SK-N-SH treated with all-trans-retinoic acid at 6 μM for 48 hours (cell line): ENCODE measurements around the gene CCN5.

ENCODE experiments used
- ATAC-seq: fragments of 200-7000 bp; cut with Tn5 transposase; 3 replicates; pipeline ENCODE4 v1.9.1; 2020; ENCODE audit warnings: mild to moderate bottlenecking, moderate library complexity
- ARNTL ChIP-seq: fragments of 450-650 bp; formaldehyde crosslinking; IDR thresholded peaks from 2 replicates; pipeline ENCODE4 v1.5.0; 2020; ENCODE audit warnings: low read depth, mild to moderate bottlenecking, moderate library complexity, borderline replicate concordance
- BACH2 ChIP-seq: fragments of 250-450 bp; sonication (Bioruptor Pico); IDR thresholded peaks from 2 replicates; pipeline ENCODE4 v1.9.0; 2021; ENCODE audit warnings: mild to moderate bottlenecking, borderline replicate concordance
- CREB5 ChIP-seq: fragments of 250-450 bp; sonication (Bioruptor Pico); IDR thresholded peaks from 2 replicates; pipeline ENCODE4 v1.5.1; 2020; ENCODE audit warnings: low read depth, mild to moderate bottlenecking, moderate library complexity
- CSRNP3 ChIP-seq: fragments of 250-450 bp; sonication (Bioruptor Pico); IDR thresholded peaks from 2 replicates; pipeline ENCODE4 v1.5.1; 2021; ENCODE audit warnings: mild to moderate bottlenecking, moderate library complexity
- ESRRG ChIP-seq: fragments of 250-450 bp; sonication (Bioruptor Pico); IDR thresholded peaks from 2 replicates; pipeline ENCODE4 v1.6.1; 2021; ENCODE audit warnings: mild to moderate bottlenecking
- GLIS3 ChIP-seq: fragments of 250-450 bp; sonication (Bioruptor Pico); IDR thresholded peaks from 2 replicates; pipeline ENCODE4 v1.5.0; 2020; ENCODE audit warnings: mild to moderate bottlenecking, moderate library complexity
- ISL1 ChIP-seq: fragments of 250-450 bp; sonication (Bioruptor Pico); IDR thresholded peaks from 2 replicates; pipeline ENCODE4 v2.1.2; 2022; ENCODE audit warnings: mild to moderate bottlenecking, moderate library complexity
- OSR1 ChIP-seq: fragments of 250-450 bp; sonication (Bioruptor Pico); IDR thresholded peaks from 2 replicates; pipeline ENCODE4 v1.8.0; 2022; ENCODE audit warnings: moderate library complexity, mild to moderate bottlenecking, inconsistent platforms
- POU6F1 ChIP-seq: fragments of 250-450 bp; sonication (Bioruptor Pico); IDR thresholded peaks from 2 replicates; pipeline ENCODE4 v1.8.0; 2021; ENCODE audit warnings: low read depth, mild to moderate bottlenecking, moderate library complexity, borderline replicate concordance
- PPARA ChIP-seq: fragments of 250-450 bp; sonication (Bioruptor Pico); IDR thresholded peaks from 2 replicates; pipeline ENCODE4 v1.5.0; 2020; ENCODE audit warnings: mild to moderate bottlenecking, borderline replicate concordance
- RARB ChIP-seq: fragments of 250-450 bp; sonication (Bioruptor Pico); IDR thresholded peaks from 2 replicates; pipeline ENCODE4 v1.8.0; 2021; ENCODE audit warnings: mild to moderate bottlenecking, moderate library complexity
- SNAI2 ChIP-seq: fragments of 250-450 bp; sonication (Bioruptor Pico); IDR thresholded peaks from 2 replicates; pipeline ENCODE4 v1.5.0; 2020; ENCODE audit warnings: mild to moderate bottlenecking, moderate library complexity
- TCF4 ChIP-seq: fragments of 250-450 bp; sonication (Bioruptor Pico); IDR thresholded peaks from 2 replicates; pipeline ENCODE4 v1.8.0; 2021; ENCODE audit warnings: mild to moderate bottlenecking, moderate library complexity, borderline replicate concordance
- TOX ChIP-seq: fragments of 250-450 bp; sonication (Bioruptor Pico); IDR thresholded peaks from 2 replicates; pipeline ENCODE4 v1.8.0; 2021; ENCODE audit warnings: mild to moderate bottlenecking, moderate library complexity, borderline replicate concordance
- TSHZ2 ChIP-seq: fragments of 250-450 bp; sonication (Bioruptor Pico); IDR thresholded peaks from 2 replicates; pipeline ENCODE4 v1.5.0; 2020; ENCODE audit warnings: mild to moderate bottlenecking, moderate library complexity
- ZC3H10 ChIP-seq: fragments of 250-450 bp; sonication (Bioruptor Pico); IDR thresholded peaks from 2 replicates; pipeline ENCODE4 v1.5.1; 2021; ENCODE audit warnings: mild to moderate bottlenecking, moderate library complexity
- ZFP3 ChIP-seq: fragments of 250-450 bp; sonication (Bioruptor Pico); IDR thresholded peaks from 2 replicates; pipeline ENCODE4 v1.5.0; 2020; ENCODE audit warnings: mild to moderate bottlenecking, moderate library complexity
- ZFP30 ChIP-seq: fragments of 450-650 bp; formaldehyde crosslinking; IDR thresholded peaks from 2 replicates; pipeline ENCODE4 v1.5.0; 2022; ENCODE audit warnings: mild to moderate bottlenecking, moderate library complexity
- ZNF565 ChIP-seq: fragments of 450-650 bp; formaldehyde crosslinking; conservative IDR thresholded peaks from 2 replicates; pipeline ENCODE4 v1.5.0; 2020; ENCODE audit warnings: low read depth, mild to moderate bottlenecking, moderate library complexity
- ZNF70 ChIP-seq: fragments of 450-650 bp; formaldehyde crosslinking; IDR thresholded peaks from 2 replicates; pipeline ENCODE4 v1.5.0; 2020; ENCODE audit warnings: mild to moderate bottlenecking, moderate library complexity
- ZNF8 ChIP-seq: fragments of 450-650 bp; formaldehyde crosslinking; IDR thresholded peaks from 2 replicates; pipeline ENCODE4 v1.5.0; 2020; ENCODE audit warnings: mild to moderate bottlenecking, moderate library complexity

The CCN5 gene

DNA sequence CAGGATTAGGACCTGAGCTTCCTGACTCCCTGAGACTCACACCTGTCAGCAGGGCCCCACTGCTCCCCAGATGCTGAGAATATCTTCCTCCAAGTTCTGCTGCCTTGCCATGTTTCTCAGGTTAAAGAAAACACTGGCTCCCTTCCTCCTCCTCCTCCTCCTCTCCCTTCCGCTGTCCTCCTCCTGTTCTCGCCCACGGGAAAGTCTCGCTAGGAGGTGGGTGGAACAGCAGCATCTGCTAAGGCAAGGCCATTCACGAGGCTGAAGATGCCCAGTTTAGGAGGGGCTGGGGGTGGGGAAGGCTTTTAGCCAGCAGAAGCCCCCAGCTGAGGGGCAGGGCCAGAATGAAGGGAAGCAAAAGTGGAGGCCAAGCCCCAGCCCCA lies 54.3 kb downstream of the CCN5 start:
- TF ChIP-seq GLIS3 (CRISPR knock-in tag): no peak
- no peak for TF ChIP-seq TCF4 (CRISPR knock-in tag)
- TF ChIP-seq ISL1 (CRISPR knock-in tag): no peak
- TF ChIP-seq ZNF565 (CRISPR knock-in tag): no peak
- no peak for TF ChIP-seq PPARA (CRISPR knock-in tag)
- TF ChIP-seq, all 23 proteins: peak for 0
- ATAC-seq: no peak

GRCh38 chr20:44770484-44771171 lies 55.5 kb downstream of the CCN5 start:
- ATAC-seq: no peak
- no peak for TF ChIP-seq ZNF8
- TF ChIP-seq RARB: no peak
- no peak for TF ChIP-seq CREB5 (CRISPR knock-in tag)
- no peak for TF ChIP-seq TOX (CRISPR knock-in tag)

DNA sequence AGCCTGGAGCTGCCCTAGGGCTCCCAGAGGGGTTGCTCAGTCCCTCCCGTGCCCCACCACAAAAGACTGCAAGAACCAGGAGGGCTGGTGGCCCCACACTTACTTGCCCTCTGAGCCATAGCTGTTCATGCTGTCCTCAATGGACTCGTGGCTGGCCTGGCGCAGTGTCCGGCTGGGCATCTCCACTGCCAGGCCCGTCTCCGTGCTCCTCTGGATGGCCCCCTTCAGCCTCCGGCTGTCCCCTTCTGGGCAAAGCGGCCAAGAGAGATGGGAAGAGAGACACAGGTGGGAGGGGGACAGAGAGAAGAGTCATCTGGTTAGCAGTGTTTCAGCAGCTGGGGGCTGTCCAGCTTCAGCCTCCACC lies 56.0 kb downstream of the CCN5 start:
- TF ChIP-seq ZC3H10 (CRISPR knock-in tag) (no peak), TCF4 (CRISPR knock-in tag) (no peak), CSRNP3 (CRISPR knock-in tag) (no peak), ESRRG (CRISPR knock-in tag) (no peak), ARNTL (CRISPR knock-in tag) (no peak), PPARA (CRISPR knock-in tag) (no peak), POU6F1 (no peak), ZFP30 (no peak), TSHZ2 (CRISPR knock-in tag) (no peak), ZNF8 (no peak), GLIS3 (CRISPR knock-in tag) (no peak), OSR1 (CRISPR knock-in tag) (no peak), SNAI2 (CRISPR knock-in tag) (no peak), ZNF70 (CRISPR knock-in tag) (no peak), BACH2 (CRISPR knock-in tag) (no peak), CREB5 (CRISPR knock-in tag) (no peak), ZFP3 (no peak), ZNF565 (CRISPR knock-in tag) (no peak)
- ATAC-seq: no peak

DNA sequence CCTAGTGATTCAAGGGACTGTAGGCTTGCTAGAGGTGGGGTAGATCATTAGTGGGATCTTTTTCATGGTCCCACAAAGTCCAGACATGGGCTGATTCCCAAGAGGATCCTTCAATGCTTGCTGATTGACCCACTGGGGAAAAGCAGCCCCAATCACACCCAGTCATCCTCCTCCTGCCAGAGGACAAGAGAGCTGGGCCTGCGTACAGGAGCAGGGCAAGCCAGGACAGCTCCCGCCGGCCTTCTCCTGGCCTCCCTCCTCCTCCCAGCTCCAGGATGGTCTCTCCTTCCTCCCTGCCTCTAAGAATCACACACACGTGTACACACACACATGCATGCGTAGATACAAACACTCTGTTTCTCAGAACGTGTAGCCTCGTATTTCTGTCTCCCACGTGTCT lies 57.5 kb downstream of the CCN5 start:
- TF ChIP-seq TOX (CRISPR knock-in tag) (no peak), ZNF565 (CRISPR knock-in tag) (no peak), POU6F1 (no peak)

More for the DNA sequence above, 57.5 kb downstream of the CCN5 start:
- ATAC-seq: no peak
